IMR-90 (cell line): Measurements from ENCODE around the gene SAMSN1. TPM values are rescaled to one million over a fixed set of nuclear protein-coding genes. Genes with fewer than 3 reads are reported as not detected.

Source experiments
- ATAC-seq: fragments of 200-7000 bp; cut with Tn5 transposase; 2 replicates; pipeline ENCODE4 v1.9.1; 2020; ENCODE audit warnings: low read depth, mild to moderate bottlenecking, moderate library complexity
- BruUV-seq: library from RNA; stranded (reverse); fragments of 400-500 nt; replicated peaks from 2 replicates; lab custom pipeline; 2021; lab: Mats Ljungman, UMichigan
- CTCF ChIA-PET: fragments of 300-600 bp; formaldehyde crosslinking; extraction: SDS; loops from one replicate; lab custom pipeline; 2021; ENCODE audit warnings: antibody characterized with exemption; lab: Yijun Ruan, JAX
- POLR2A ChIA-PET: fragments of 300-600 bp; sonication (Branson Sonifier 250); formaldehyde crosslinking; loops from one replicate; lab custom pipeline; 2022; ENCODE audit warnings: antibody characterized with exemption; ENCODE audit not compliant: unreplicated experiment; lab: Charles Lee
- DNase-seq: peaks from one replicate; pipeline ENCODE4 v3.0.0; 2013
- H2AFZ ChIP-seq: replicated peaks from 2 replicates; pipeline ENCODE3; 2013; ENCODE audit warnings: low read length, mild to moderate bottlenecking; ENCODE audit not compliant: poor library complexity
- H2AK5ac ChIP-seq: 2 replicates; pipeline ENCODE4 v1.6.1; 2013; ENCODE audit warnings: low read depth, low read length, inconsistent platforms
- H2AK9ac ChIP-seq: replicated peaks from 2 replicates; pipeline ENCODE3; 2013; ENCODE audit warnings: mild to moderate bottlenecking, low read depth, low read length, moderate library complexity; ENCODE audit not compliant: poor library complexity
- H2BK120ac ChIP-seq: 2 replicates; pipeline ENCODE4 v1.6.1; 2013; ENCODE audit warnings: low read depth, low read length, inconsistent platforms
- H2BK15ac ChIP-seq: 3 replicates; pipeline ENCODE4 v1.6.1; 2013; ENCODE audit warnings: low read depth, low read length, inconsistent platforms
- H2BK20ac ChIP-seq: 2 replicates; pipeline ENCODE4 v1.6.1; 2013; ENCODE audit warnings: low read depth, mild to moderate bottlenecking, inconsistent platforms, low read length, moderate library complexity
- H2BK5ac ChIP-seq: 2 replicates; pipeline ENCODE4 v1.6.1; 2013; ENCODE audit warnings: mild to moderate bottlenecking, low read depth, low read length, inconsistent platforms; ENCODE audit not compliant: poor library complexity, severe bottlenecking
- H3K14ac ChIP-seq: replicated peaks from 2 replicates; pipeline ENCODE4 v1.6.1; 2013; ENCODE audit warnings: low read depth, low read length, inconsistent platforms
- H3K18ac ChIP-seq: 2 replicates; pipeline ENCODE4 v1.6.1; 2013; ENCODE audit warnings: low read depth, low read length, control low read depth
- H3K23ac ChIP-seq: 2 replicates; pipeline ENCODE4 v1.6.1; 2013; ENCODE audit warnings: low read depth, low read length, inconsistent platforms
- H3K27ac ChIP-seq: 2 replicates; pipeline ENCODE4 v1.5.1; 2013; ENCODE audit warnings: mild to moderate bottlenecking, control low read depth, low read length; ENCODE audit not compliant: insufficient read depth
- H3K27me3 ChIP-seq: 2 replicates; pipeline ENCODE4 v1.6.1; 2013; ENCODE audit warnings: low read length; ENCODE audit not compliant: control insufficient read depth, insufficient read depth
- H3K36me3 ChIP-seq: 2 replicates; pipeline ENCODE4 v1.6.1; 2013; ENCODE audit warnings: low read length, mixed read lengths; ENCODE audit not compliant: control insufficient read depth, insufficient read depth
- H3K4ac ChIP-seq: 2 replicates; pipeline ENCODE4 v1.6.1; 2013; ENCODE audit warnings: low read depth, low read length, inconsistent platforms
- H3K4me1 ChIP-seq: 2 replicates; pipeline ENCODE4 v1.6.1; 2013; ENCODE audit warnings: low read length, mixed read lengths; ENCODE audit not compliant: control insufficient read depth, insufficient read depth
- H3K4me2 ChIP-seq: 2 replicates; pipeline ENCODE4 v1.6.1; 2013; ENCODE audit warnings: low read depth, mild to moderate bottlenecking, control low read depth, low read length, moderate library complexity
- H3K4me3 ChIP-seq: 2 replicates; pipeline ENCODE4 v1.5.1; 2013; ENCODE audit warnings: low read depth, mild to moderate bottlenecking, control low read depth, low read length, moderate library complexity; ENCODE audit not compliant: insufficient read depth
- H3K56ac ChIP-seq: 2 replicates; pipeline ENCODE4 v1.6.1; 2013; ENCODE audit warnings: low read length, inconsistent platforms; ENCODE audit not compliant: insufficient read depth; ENCODE audit errors: extremely low read depth
- H3K79me1 ChIP-seq, 2 experiments: 2 replicates each; pipeline ENCODE4 v1.6.1; 2013; ENCODE audit warnings: low read length in 2 of 2, inconsistent platforms in 1 of 2, low read depth in 1 of 2
- H3K9ac ChIP-seq: 2 replicates; pipeline ENCODE4 v1.6.1; 2013; ENCODE audit warnings: low read depth, low read length, control low read depth
- H3K9me1 ChIP-seq: 2 replicates; pipeline ENCODE4 v1.6.1; 2013; ENCODE audit warnings: low read length, inconsistent platforms; ENCODE audit not compliant: insufficient read depth
- H3K9me3 ChIP-seq: 2 replicates; pipeline ENCODE4 v1.6.1; 2013; ENCODE audit warnings: low read length; ENCODE audit not compliant: control insufficient read depth, insufficient read depth
- H4K20me1 ChIP-seq: 2 replicates; pipeline ENCODE4 v1.6.1; 2013; ENCODE audit warnings: low read length, inconsistent platforms; ENCODE audit not compliant: insufficient read depth
- H4K5ac ChIP-seq: 2 replicates; pipeline ENCODE4 v1.6.1; 2013; ENCODE audit warnings: mild to moderate bottlenecking, low read depth, low read length, control low read depth
- H4K8ac ChIP-seq, 2 experiments: 2 replicates each; pipeline ENCODE4 v1.6.1; 2013; ENCODE audit warnings: low read depth in 2 of 2, low read length in 2 of 2, control low read depth in 1 of 2, inconsistent platforms in 1 of 2
- H4K91ac ChIP-seq: 2 replicates; pipeline ENCODE4 v1.6.1; 2013; ENCODE audit warnings: low read depth, low read length, inconsistent platforms; ENCODE audit not compliant: insufficient read depth
- BHLHE40 ChIP-seq: fragments of 150-350 bp; IDR thresholded peaks from 2 replicates; pipeline ENCODE4 v1.6.1; 2016; ENCODE audit warnings: mild to moderate bottlenecking, low read depth, low read length
- CEBPB ChIP-seq: IDR thresholded peaks from 2 replicates; pipeline ENCODE4 v1.6.1; 2012; ENCODE audit warnings: low read depth, low read length, improper control_type of control experiment
- CHD1 ChIP-seq: IDR thresholded peaks from 2 replicates; pipeline ENCODE4 v1.6.1; 2012; ENCODE audit warnings: low read depth, low read length, improper control_type of control experiment
- CTCF ChIP-seq: conservative IDR thresholded peaks from 2 replicates; pipeline ENCODE4 v1.5.1; 2012; ENCODE audit warnings: mild to moderate bottlenecking, low read depth, low read length, improper control_type of control experiment
- ELK1 ChIP-seq: fragments of 150-350 bp; IDR thresholded peaks from 2 replicates; pipeline ENCODE4 v1.6.1; 2016; ENCODE audit warnings: low read depth, mild to moderate bottlenecking, low read length, moderate library complexity, borderline replicate concordance
- FOS ChIP-seq: fragments of 150-350 bp; IDR thresholded peaks from 2 replicates; pipeline ENCODE4 v1.6.1; 2016; ENCODE audit warnings: low read depth, low read length
- MAFK ChIP-seq: IDR thresholded peaks from 2 replicates; pipeline ENCODE4 v1.6.1; 2012; ENCODE audit warnings: low read depth, low read length, improper control_type of control experiment
- MAZ ChIP-seq: IDR thresholded peaks from 2 replicates; pipeline ENCODE4 v1.6.1; 2012; ENCODE audit warnings: low read depth, mild to moderate bottlenecking, low read length, improper control_type of control experiment, moderate library complexity, borderline replicate concordance
- MXI1 ChIP-seq: IDR thresholded peaks from 2 replicates; pipeline ENCODE4 v1.6.1; 2012; ENCODE audit warnings: low read depth, mild to moderate bottlenecking, low read length, moderate library complexity, borderline replicate concordance
- NFE2L2 ChIP-seq: fragments of 150-350 bp; IDR thresholded peaks from 2 replicates; pipeline ENCODE4 v1.6.1; 2016; ENCODE audit warnings: low read depth, mild to moderate bottlenecking, low read length
- POLR2A ChIP-seq: IDR thresholded peaks from 2 replicates; pipeline ENCODE4 v1.6.1; 2012; ENCODE audit warnings: mild to moderate bottlenecking, low read depth, low read length
- RAD21 ChIP-seq: IDR thresholded peaks from 2 replicates; pipeline ENCODE4 v1.6.1; 2012; ENCODE audit warnings: low read length, improper control_type of control experiment
- RCOR1 ChIP-seq: IDR thresholded peaks from 2 replicates; pipeline ENCODE4 v1.6.1; 2012; ENCODE audit warnings: mild to moderate bottlenecking, low read length, improper control_type of control experiment; ENCODE audit not compliant: insufficient replicate concordance
- RFX5 ChIP-seq: IDR thresholded peaks from 2 replicates; pipeline ENCODE4 v1.8.0; 2012; ENCODE audit warnings: low read depth, mild to moderate bottlenecking, low read length, moderate library complexity
- SMC3 ChIP-seq: fragments of 150-350 bp; IDR thresholded peaks from 2 replicates; pipeline ENCODE4 v1.6.1; 2016; ENCODE audit warnings: low read depth, mild to moderate bottlenecking, antibody characterized with exemption, low read length, moderate library complexity
- USF2 ChIP-seq: fragments of 150-350 bp; IDR thresholded peaks from 2 replicates; pipeline ENCODE4 v1.6.1; 2017; ENCODE audit warnings: mild to moderate bottlenecking, antibody characterized with exemption, low read length, low read depth
- dilution Hi-C: fragments of 300-500 bp; cut with HindIII; formaldehyde crosslinking; loops from one replicate; pipeline ENCODE4 v1.14.3; 2018; ENCODE audit warnings: low sequenced_read_pairs; ENCODE audit not compliant: unreplicated experiment
- in situ Hi-C: fragments of 300-500 bp; cut with MboI; formaldehyde crosslinking; loops from 3 replicates; pipeline ENCODE4 v1.14.3; 2019; ENCODE audit warnings: low sequenced_read_pairs, inconsistent platforms, mixed read lengths
- intact Hi-C: fragments of 100-400 bp; cut with micrococcal nuclease; formaldehyde crosslinking; loops from 2 replicates; pipeline ENCODE4 v1.10.0; 2022
- polyA plus RNA-seq, 3 experiments: library from polyadenylated mRNA; depleted of rRNA; stranded (reverse); fragments of >200 nt; gene quantifications; 2 replicates each; pipeline ENCODE4 v1.2.3, GENCODE V29; 2012; ENCODE audit warnings: low replicate concordance in 1 of 3
- total RNA-seq: library from RNA; depleted of rRNA; stranded (reverse); fragments of >200 nt; gene quantifications from 2 replicates; pipeline ENCODE4 v1.2.3, GENCODE V29; 2012

SAMSN1 gene
- total and polyA plus RNA-seq, 2 of the 4 experiments (the other 2 are of a cell fraction), result not detected

- Histone ChIP-seq H2BK20ac (no peak overlapping the region), H3K18ac (no peak overlapping the region), H3K4me3 (no peak overlapping the region), H3K14ac (no peak overlapping the region), H3K79me1 (no peaks in the 10 kb centered on the region), H3K4ac (no peak overlapping the region), H4K20me1 (no peaks in the 10 kb centered on the region), H4K8ac (no peak overlapping the region), H2BK120ac (no peak overlapping the region), H3K9ac (no peak overlapping the region), H2AK5ac (no peak overlapping the region), H2BK5ac (no peak overlapping the region), H3K9me3 (peaks cover 2% of the 10 kb centered on the region; the same call in 1 of the 2 replicates), H3K4me2 (no peak overlapping the region), H3K4me1 (no peaks in the 10 kb centered on the region), H3K56ac (no peak overlapping the region), H3K27me3 (no peaks in the 10 kb centered on the region), H2AFZ (no peak overlapping the region), H3K23ac (no peak overlapping the region), H3K27ac (no peak overlapping the region), H4K91ac (no peak overlapping the region), H2AK9ac (no peak overlapping the region), H3K9me1 (no peaks in the 10 kb centered on the region), H3K36me3 (no peaks in the 10 kb centered on the region), H2BK15ac (no peak overlapping the region), H4K5ac (no peak overlapping the region)
- POLR2A ChIA-PET, result no interaction called here
- in situ Hi-C loops, result no loop called here
- DNase-seq (no peak), ATAC-seq (no peak)
- CTCF ChIA-PET, result no interaction called here
- no TSS peak for BruUV-seq
- TF ChIP-seq USF2 (no peak), SMC3 (no peak), NFE2L2 (no peak), FOS (no peak), MXI1 (no peak), CEBPB (no peak), BHLHE40 (no peak), MAZ (no peak), RAD21 (no peak), CHD1 (no peak), ELK1 (no peak), RCOR1 (no peak), POLR2A (no peak), RFX5 (no peak), MAFK (no peak), CTCF (no peak)
- intact Hi-C loops, result no loop called here
- dilution Hi-C loops, result no loop called here
Measured at GRCh38 chr21:14587266-14587665, 41.2 kb upstream of the SAMSN1 start.
